ENCODE results near the gene TMEM131L. TPM values are rescaled to one million over a fixed set of nuclear protein-coding genes. Genes with fewer than 3 reads are reported as not detected.

TMEM131L gene
- total and polyA plus RNA-seq, 8 donors = 2.4 to 40.0 (median 13.6) TPM

- no peak for DNase-seq
Observed at GRCh38 chr4:153517159-153517558, 51.0 kb downstream of the TMEM131L start.

GRCh38 chr4:153518001-153518400, 51.8 kb downstream of the TMEM131L start:
- Histone ChIP-seq H3K9me3 (no peaks in the 10 kb centered on the region), H3K27ac (peak overlapping the region in 4 of 5 donors; percentile 24 to 67 (median 58)), H3K27me3 (no peaks in the 10 kb centered on the region), H3K36me3 (no peaks in the 10 kb centered on the region), H3K4me3 (peak overlapping the region in 1 of 4 donors; percentile 15), H3K4me1 (peaks cover 24 to 72% (median 40%) of the 10 kb centered on the region in 4 donors)
- TF ChIP-seq POLR2AphosphoS5 (IDR thresholded peaks at IDR 0.05) = no peak
- TF ChIP-seq POLR2A (IDR thresholded peaks at IDR 0.05) = no peak
- no peak for TF ChIP-seq EP300 (IDR thresholded peaks at IDR 0.05)
- TF ChIP-seq CTCF (IDR thresholded peaks at IDR 0.05) = no peak
- peak; percentile 62 to 67 for DNase-seq
- intact Hi-C loops (cut with DNase I; ENCODE audit: low total_unique reads) = no loop called here
- WGBS, 5 donors = 33 to 67% (median 57%) methylated on average over 8 of the region's 8 CpGs

More at GRCh38 chr4:153517159-153517558, 51.0 kb downstream of the TMEM131L start:
- Histone ChIP-seq H3K4me1 (peaks cover 26 to 72% (median 43%) of the 10 kb centered on the region in 4 donors), H3K27ac (no peak overlapping the region), H3K27me3 (no peaks in the 10 kb centered on the region), H3K9me3 (no peaks in the 10 kb centered on the region), H3K36me3 (no peaks in the 10 kb centered on the region), H3K4me3 (no peak overlapping the region)
- TF ChIP-seq CTCF (IDR thresholded peaks at IDR 0.05) = no peak
- no peak for TF ChIP-seq POLR2AphosphoS5 (IDR thresholded peaks at IDR 0.05)
- no peak for TF ChIP-seq POLR2A (IDR thresholded peaks at IDR 0.05)
- TF ChIP-seq EP300 (IDR thresholded peaks at IDR 0.05) = no peak
- intact Hi-C loops (cut with DNase I; ENCODE audit: low total_unique reads) = no loop called here
- WGBS, 5 donors = 91 to 98% (median 95%) methylated on average over 3 of the region's 3 CpGs

- intact Hi-C loops (cut with DNase I; ENCODE audit: low total_unique reads) = no loop called here
- H3K36me3 ChIP-seq = no peaks in the 10 kb centered on the region
- WGBS, 5 donors = 18 to 52% (median 38%) methylated on average over 10 of the region's 10 CpGs
- H3K4me3 ChIP-seq = peak overlapping the region in 1 of 4 donors; percentile 15
- no peak for TF ChIP-seq POLR2A (IDR thresholded peaks at IDR 0.05)
- no peak for TF ChIP-seq CTCF (IDR thresholded peaks at IDR 0.05)
- TF ChIP-seq EP300 (IDR thresholded peaks at IDR 0.05) = no peak
- TF ChIP-seq POLR2AphosphoS5 (IDR thresholded peaks at IDR 0.05) = no peak
- H3K27ac ChIP-seq = peak overlapping the region in 4 of 5 donors; percentile 24 to 67 (median 58)
- DNase-seq = peak; percentile 38 to 74
- H3K4me1 ChIP-seq = peaks cover 18 to 72% (median 43%) of the 10 kb centered on the region in 4 donors
- no peaks in the 10 kb centered on the region for H3K9me3 ChIP-seq
- no peaks in the 10 kb centered on the region for H3K27me3 ChIP-seq
Observed at GRCh38 chr4:153518637-153519389, 52.7 kb downstream of the TMEM131L start.

GRCh38 chr4:153519687-153520086, 53.5 kb downstream of the TMEM131L start:
- Histone ChIP-seq H3K36me3 (no peaks in the 10 kb centered on the region), H3K27me3 (no peaks in the 10 kb centered on the region), H3K9me3 (no peaks in the 10 kb centered on the region), H3K4me1 (peaks cover 22 to 76% (median 49%) of the 10 kb centered on the region in 4 donors), H3K4me3 (no peak overlapping the region), H3K27ac (peak overlapping the region in 2 of 5 donors; percentile 5 to 67)
- no peak for TF ChIP-seq CTCF (IDR thresholded peaks at IDR 0.05)
- no peak for TF ChIP-seq POLR2A (IDR thresholded peaks at IDR 0.05)
- no peak for TF ChIP-seq EP300 (IDR thresholded peaks at IDR 0.05)
- TF ChIP-seq POLR2AphosphoS5 (IDR thresholded peaks at IDR 0.05) = no peak
- no peak for DNase-seq
- intact Hi-C loops (cut with DNase I; ENCODE audit: low total_unique reads) = no loop called here
- WGBS, 5 donors = 48 to 67% (median 58%) methylated on average over 1 of the region's 1 CpG
